HepG2 (cell line): ENCODE results near the gene CD44. TPM values are rescaled to one million over a fixed set of nuclear protein-coding genes. Genes with fewer than 3 reads are reported as not detected.

Experiments
- ATAC-seq: fragments of 200-7000 bp; cut with Tn5 transposase; 3 replicates; pipeline ENCODE4 v1.9.1; 2020; ENCODE audit warnings: mild to moderate bottlenecking, moderate library complexity
- BruUV-seq: library from RNA; stranded (reverse); fragments of 400-500 nt; replicated peaks from 2 replicates; lab custom pipeline; 2021; lab: Mats Ljungman, UMichigan
- CTCF ChIA-PET: fragments of 300-600 bp; formaldehyde crosslinking; extraction: SDS; loops from one replicate; lab custom pipeline; 2021; ENCODE audit warnings: low total read pairs, inconsistent platforms, low intra/inter-chr PET ratio; lab: Yijun Ruan, JAX
- POLR2A ChIA-PET: fragments of 350-600 bp; sonication (Branson Sonifier 250); formaldehyde crosslinking; loops from one replicate; lab custom pipeline; 2020; ENCODE audit warnings: antibody characterized with exemption, inconsistent platforms; lab: Yijun Ruan, JAX
- DNase-seq: peaks from one replicate; pipeline ENCODE4 v3.0.0-alpha.2; 2015; ENCODE audit warnings: low spot score
- FAIRE-seq: peaks from 3 replicates; lab custom pipeline; 2011; peaks lifted over from hg19 to GRCh38; lab: Jason Lieb, UNC
- H2AFZ ChIP-seq: one replicate; pipeline ENCODE4 v1.6.1; 2011; ENCODE audit warnings: low read length, inconsistent platforms
- H3K27ac ChIP-seq: fragments of 300-600 bp; 3 replicates; pipeline ENCODE4 v1.8.0; 2011; ENCODE audit warnings: mixed run types, mild to moderate bottlenecking, mixed read lengths, low read length, inconsistent platforms; ENCODE audit not compliant: insufficient read depth; ENCODE audit errors: extremely low read length
- H3K27me3 ChIP-seq, 2 experiments: fragments of 200-600 bp in 1 of 2; 2 replicates in 1 of 2; 3 replicates in 1 of 2; pipeline versions ENCODE4 v1.6.0 to v1.8.0; 2011; ENCODE audit warnings: low read length in 2 of 2, mild to moderate bottlenecking in 2 of 2, moderate library complexity in 2 of 2, inconsistent platforms in 1 of 2; ENCODE audit not compliant: insufficient read depth in 2 of 2, control insufficient read depth in 1 of 2
- H3K36me3 ChIP-seq, 2 experiments: fragments of 200-600 bp in 1 of 2; replicated peaks in 1 of 2; 2 replicates in 1 of 2; 3 replicates in 1 of 2; pipeline versions ENCODE4 v1.5.1 to v1.8.0; 2011; ENCODE audit warnings: low read length in 2 of 2, inconsistent platforms in 1 of 2; ENCODE audit not compliant: insufficient read depth in 2 of 2, control insufficient read depth in 1 of 2
- H3K4me1 ChIP-seq: 2 replicates; pipeline ENCODE4 v1.5.1; 2012; ENCODE audit warnings: low read length, inconsistent platforms; ENCODE audit not compliant: insufficient read depth
- H3K4me2 ChIP-seq: 2 replicates; pipeline ENCODE4 v1.6.0; 2011; ENCODE audit warnings: low read depth, low read length, inconsistent platforms
- H3K4me3 ChIP-seq, 3 experiments: fragments of 200-600 bp in 1 of 3; sonication (generic), shearing (Covaris generic) in 1 of 3; replicated peaks in 1 of 3; 2 replicates each; pipeline ENCODE4 v1.5.1; 2011 to 2016; ENCODE audit warnings: low read length in 3 of 3, inconsistent platforms in 2 of 3, low read depth in 2 of 3, mild to moderate bottlenecking in 2 of 3, control low read depth in 1 of 3, mixed read lengths in 1 of 3; ENCODE audit not compliant: insufficient read depth in 1 of 3
- H3K79me2 ChIP-seq: one replicate; pipeline ENCODE4 v1.6.1; 2011; ENCODE audit warnings: low read length, inconsistent platforms; ENCODE audit not compliant: insufficient read depth
- H3K9ac ChIP-seq: 2 replicates; pipeline ENCODE4 v1.6.0; 2011; ENCODE audit warnings: mild to moderate bottlenecking, low read depth, low read length, inconsistent platforms; ENCODE audit not compliant: insufficient read depth
- H3K9me3 ChIP-seq: 2 replicates; pipeline ENCODE4 v1.5.1; 2012; ENCODE audit warnings: mild to moderate bottlenecking, low read length
- H4K20me1 ChIP-seq: 2 replicates; pipeline ENCODE4 v1.6.0; 2011; ENCODE audit warnings: inconsistent platforms, mild to moderate bottlenecking, low read length, moderate library complexity; ENCODE audit not compliant: insufficient read depth
- DPF2 ChIP-seq: sonication (generic); formaldehyde crosslinking; IDR thresholded peaks from 2 replicates; pipeline ENCODE4 v1.4.0; 2020; ENCODE audit warnings: mild to moderate bottlenecking, low read depth, missing genetic modification reagents, borderline replicate concordance
- HNF4G ChIP-seq, 2 experiments: sonication (generic) in 1 of 2; formaldehyde crosslinking in 1 of 2; IDR thresholded peaks; 2 replicates each; pipeline versions ENCODE4 v1.4.0 to v1.6.1; 2011 to 2020; ENCODE audit warnings: borderline replicate concordance in 2 of 2, low read depth in 2 of 2, mild to moderate bottlenecking in 2 of 2, low read length in 1 of 2, missing genetic modification reagents in 1 of 2, moderate library complexity in 1 of 2
- HOXD1 ChIP-seq: sonication (generic); formaldehyde crosslinking; IDR thresholded peaks from 2 replicates; pipeline ENCODE4 v1.5.0; 2020; ENCODE audit warnings: missing genetic modification reagents
- MXD4 ChIP-seq: IDR thresholded peaks from 2 replicates; pipeline ENCODE4 v1.6.1; 2016; ENCODE audit warnings: mild to moderate bottlenecking, missing biosample characterization, missing genetic modification reagents
- PCBP2 ChIP-seq: fragments of 200-400 bp; formaldehyde crosslinking; optimal IDR thresholded peaks from 2 replicates; pipeline ENCODE3; 2018; ENCODE audit warnings: low read length, low read depth; ENCODE audit not compliant: poor library complexity, severe bottlenecking
- RBM39 ChIP-seq: fragments of 200-400 bp; formaldehyde crosslinking; IDR thresholded peaks from one replicate; pipeline ENCODE4 v1.6.1; 2018; ENCODE audit warnings: antibody characterized with exemption, mild to moderate bottlenecking, low read depth, low read length; ENCODE audit not compliant: poor library complexity, severe bottlenecking
- SIN3A ChIP-seq: IDR thresholded peaks from 2 replicates; pipeline ENCODE4 v1.6.1; 2011; ENCODE audit warnings: low read depth, mild to moderate bottlenecking, control low read depth, low read length, borderline replicate concordance
- ZFP36L2 ChIP-seq: sonication (generic); formaldehyde crosslinking; IDR thresholded peaks from 2 replicates; pipeline ENCODE4 v1.4.0; 2020; ENCODE audit warnings: missing genetic modification reagents
- ZNF292 ChIP-seq: sonication (generic); formaldehyde crosslinking; IDR thresholded peaks from 2 replicates; pipeline ENCODE4 v1.8.1; 2022; ENCODE audit warnings: mild to moderate bottlenecking, low read depth, missing genetic modification reagents, borderline replicate concordance
- ZNF879 ChIP-seq: sonication (generic); formaldehyde crosslinking; IDR thresholded peaks from 2 replicates; pipeline ENCODE4 v1.8.1; 2023; ENCODE audit warnings: missing genetic modification reagents
- WGBS: methylation state at CpG from one replicate; pipeline ENCODE4 v1.1.6; 2017; ENCODE audit warnings: low lambda C conversion rate; 5-methylcytosine and 5-hydroxymethylcytosine counted together
- in situ Hi-C: cut with HindIII; loops from 2 replicates; pipeline ENCODE4 v1.10.0; 2017; ENCODE audit warnings: low pct_unique_long_range_greater_than_20kb; ENCODE audit not compliant: extremely low pct_ligation_motif_present
- intact Hi-C: fragments of 100-400 bp; cut with micrococcal nuclease; formaldehyde crosslinking; loops from one replicate; pipeline ENCODE4 v1.10.0; 2022; ENCODE audit not compliant: unreplicated experiment
- polyA plus RNA-seq, 8 experiments: library from polyadenylated mRNA; depleted of rRNA in 3 of 8; stranded (reverse) in 7 of 8; unstranded in 1 of 8; fragments of >200 nt; fragmentation: Illumina TruSeq in 4 of 8; extraction: Trizol in 4 of 8; gene quantifications; 2 replicates each; pipeline versions ENCODE4 v1.2.1 to v1.2.3, GENCODE V29; 2011 to 2016; ENCODE audit warnings: low read depth in 4 of 8, missing spikeins in 1 of 8, mixed read lengths in 1 of 8; ENCODE audit not compliant: insufficient read depth in 1 of 8
- total RNA-seq, 5 experiments: library from RNA; depleted of rRNA; stranded (reverse); fragments of >200 nt; fragmentation: Illumina TruSeq; extraction: Trizol; gene quantifications; 2 replicates each; pipeline ENCODE4 v1.2.3, GENCODE V29; 2016; ENCODE audit warnings: low read depth in 1 of 5
- TF ChIP-seq, protein P1 (sequence below): sonication (generic); formaldehyde crosslinking; conservative IDR thresholded peaks from 2 replicates; pipeline ENCODE4 v1.4.0; 2020; ENCODE audit warnings: missing genetic modification reagents
- TF ChIP-seq, protein P2 (sequence below): sonication (generic); formaldehyde crosslinking; IDR thresholded peaks from 2 replicates; pipeline ENCODE4 v1.4.0; 2020; ENCODE audit warnings: missing genetic modification reagents

The CD44 gene
- total and polyA plus RNA-seq, 2 of the 13 experiments (the other 11 are each of a cell fraction or from before 2014, with no cell fraction given): 0.02 to 0.11 TPM

DNA sequence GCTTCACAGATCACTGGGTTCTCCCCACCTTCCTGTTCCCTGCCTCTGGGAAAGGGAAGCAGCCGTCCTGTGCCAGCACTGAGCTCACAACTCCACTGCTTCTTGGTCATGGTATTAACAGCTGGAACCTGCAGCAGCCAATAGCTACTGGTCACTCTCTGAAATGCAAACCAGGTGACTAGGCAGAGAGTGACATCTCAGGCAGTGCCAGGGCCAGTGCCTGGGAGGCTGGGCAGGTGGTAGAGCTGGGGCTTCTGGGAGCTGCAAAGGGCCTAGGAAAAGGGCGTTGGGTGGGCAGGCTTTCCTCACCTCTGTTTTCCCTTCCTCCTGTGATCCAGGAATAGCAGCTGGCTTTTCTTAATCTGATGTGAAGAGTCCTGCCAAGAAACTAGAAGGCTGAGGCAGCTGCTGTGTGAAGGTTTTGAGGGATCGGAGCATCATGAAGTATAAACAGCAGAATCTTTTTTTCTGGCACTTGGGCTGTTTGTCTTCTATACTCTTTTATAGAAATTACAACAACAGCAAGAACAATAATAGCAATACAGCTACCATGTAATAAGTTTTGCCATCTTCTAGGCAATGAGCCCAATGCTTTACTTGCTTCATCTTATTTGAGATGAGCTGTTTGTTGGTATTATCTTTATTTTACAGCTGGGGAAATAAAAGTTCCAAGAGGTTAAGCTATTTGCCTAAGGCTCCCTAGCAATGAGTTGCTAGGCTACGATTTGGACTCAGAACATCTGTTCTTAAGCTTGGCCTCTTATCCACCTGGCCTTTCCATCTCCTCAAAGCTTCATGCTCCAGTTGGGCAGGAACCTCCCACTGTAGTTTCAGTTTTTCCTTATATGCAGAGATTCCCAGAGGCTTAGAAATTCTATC, 22.0 kb upstream of the CD44 start (continued):
- TF ChIP-seq, protein P1, sequence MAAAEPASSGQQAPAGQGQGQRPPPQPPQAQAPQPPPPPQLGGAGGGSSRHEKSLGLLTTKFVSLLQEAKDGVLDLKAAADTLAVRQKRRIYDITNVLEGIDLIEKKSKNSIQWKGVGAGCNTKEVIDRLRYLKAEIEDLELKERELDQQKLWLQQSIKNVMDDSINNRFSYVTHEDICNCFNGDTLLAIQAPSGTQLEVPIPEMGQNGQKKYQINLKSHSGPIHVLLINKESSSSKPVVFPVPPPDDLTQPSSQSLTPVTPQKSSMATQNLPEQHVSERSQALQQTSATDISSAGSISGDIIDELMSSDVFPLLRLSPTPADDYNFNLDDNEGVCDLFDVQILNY (CRISPR knock-in tag): no peak
- TF ChIP-seq HNF4G (IDR thresholded peaks at IDR 0.05; ENCODE audit: borderline replicate concordance, low read depth, low read length) (no peak), HNF4G (CRISPR knock-in tag; IDR thresholded peaks at IDR 0.05; ENCODE audit: borderline replicate concordance, low read depth) (no peak), ZNF292 (no peak), PCBP2 (no peak), ZNF879 (CRISPR knock-in tag) (no peak), ZFP36L2 (CRISPR knock-in tag) (no peak), MXD4 (no peak), DPF2 (no peak), HOXD1 (no peak)
- TF ChIP-seq, protein P2, sequence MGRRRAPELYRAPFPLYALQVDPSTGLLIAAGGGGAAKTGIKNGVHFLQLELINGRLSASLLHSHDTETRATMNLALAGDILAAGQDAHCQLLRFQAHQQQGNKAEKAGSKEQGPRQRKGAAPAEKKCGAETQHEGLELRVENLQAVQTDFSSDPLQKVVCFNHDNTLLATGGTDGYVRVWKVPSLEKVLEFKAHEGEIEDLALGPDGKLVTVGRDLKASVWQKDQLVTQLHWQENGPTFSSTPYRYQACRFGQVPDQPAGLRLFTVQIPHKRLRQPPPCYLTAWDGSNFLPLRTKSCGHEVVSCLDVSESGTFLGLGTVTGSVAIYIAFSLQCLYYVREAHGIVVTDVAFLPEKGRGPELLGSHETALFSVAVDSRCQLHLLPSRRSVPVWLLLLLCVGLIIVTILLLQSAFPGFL (CRISPR knock-in tag): no peak

GRCh38 chr11:35118906-35119305, 20.1 kb upstream of the CD44 start:
- in situ Hi-C loops (loop anchor here (10.0 kb wide), 1 partner anchor 56 kb away; no protein-coding TSS in a partner anchor), intact Hi-C loops (no loop called here)
- DNase-seq: no peak
- H3K4me2 ChIP-seq: no peak overlapping the region
- no peaks in the 10 kb centered on the region for H3K4me1 ChIP-seq
- ChIA-PET POLR2A (no interaction called here), CTCF (no interaction called here)
- H3K27ac ChIP-seq: no peak overlapping the region
- no TSS peak for BruUV-seq
- no peak overlapping the region for H3K9ac ChIP-seq
- H3K79me2 ChIP-seq: no peaks in the 10 kb centered on the region
- ATAC-seq: no peak
- no peak overlapping the region for H2AFZ ChIP-seq
- H3K27me3 ChIP-seq: no peaks in the 10 kb centered on the region; a peak in 2 of 5 replicates
- H3K9me3 ChIP-seq: no peaks in the 10 kb centered on the region
- H3K36me3 ChIP-seq: no peaks in the 10 kb centered on the region
- H4K20me1 ChIP-seq: no peaks in the 10 kb centered on the region
- no peak for TF ChIP-seq RBM39
- TF ChIP-seq SIN3A: no peak
- TF ChIP-seq, all 625 proteins: peak for 0
- WGBS: 35% methylated on average over 4 of the region's 4 CpGs
- FAIRE-seq: no peak
- no peak overlapping the region for H3K4me3 ChIP-seq
